GM12878 (cell line): ENCODE results near the gene LDLRAD4. TPM values are rescaled to one million over a fixed set of nuclear protein-coding genes. Genes with fewer than 3 reads are reported as not detected.

ENCODE experiments used
- ATAC-seq: fragments of 200-7000 bp; cut with Tn5 transposase; 3 replicates; pipeline ENCODE4 v1.9.1; 2020; ENCODE audit warnings: mild to moderate bottlenecking, moderate library complexity
- BruUV-seq: library from RNA; stranded (reverse); fragments of 400-500 nt; replicated peaks from 2 replicates; lab custom pipeline; 2021; lab: Mats Ljungman, UMichigan
- CTCF ChIA-PET: fragments of 300-600 bp; sonication (Branson Sonifier 250); formaldehyde crosslinking; extraction: SDS; loops from one replicate; lab custom pipeline; 2021; ENCODE audit warnings: inconsistent platforms; lab: Yijun Ruan, JAX
- POLR2A ChIA-PET: fragments of 350-600 bp; formaldehyde crosslinking; extraction: SDS; loops from one replicate; lab custom pipeline; 2021; ENCODE audit warnings: inconsistent platforms; lab: Charles Lee
- RAD21 ChIA-PET: fragments of 300-600 bp; sonication (Branson Sonifier 250); formaldehyde crosslinking; loops from one replicate; lab custom pipeline; 2023; ENCODE audit warnings: antibody characterized with exemption; ENCODE audit not compliant: unreplicated experiment; lab: Charles Lee
- SMC1A ChIA-PET: fragments of 300-600 bp; sonication (Branson Sonifier 250); formaldehyde crosslinking; loops from one replicate; lab custom pipeline; 2023; ENCODE audit not compliant: unreplicated experiment, uncharacterized antibody; lab: Charles Lee
- DNase-seq: peaks from one replicate; pipeline ENCODE4 v3.0.0-alpha.2; 2011; ENCODE audit warnings: low read depth, low spot score
- FAIRE-seq: peaks from 3 replicates; lab custom pipeline; 2011; peaks lifted over from hg19 to GRCh38; lab: Jason Lieb, UNC
- H2AFZ ChIP-seq: 2 replicates; pipeline ENCODE4 v1.6.0; 2011; ENCODE audit warnings: low read depth, low read length, control low read depth; ENCODE audit not compliant: control insufficient read depth
- H3K27ac ChIP-seq: 2 replicates; pipeline ENCODE4 v1.5.1; 2011; ENCODE audit warnings: control low read depth; ENCODE audit not compliant: control insufficient read depth, insufficient read depth
- H3K27me3 ChIP-seq, 2 experiments: replicated peaks in 1 of 2; 2 replicates each; pipeline versions ENCODE4 v1.6.0 to v1.6.1; 2011; ENCODE audit warnings: low read length in 1 of 2; ENCODE audit not compliant: control insufficient read depth in 2 of 2, insufficient read depth in 2 of 2
- H3K36me3 ChIP-seq, 2 experiments: 2 replicates each; pipeline ENCODE4 v1.5.1; 2011; ENCODE audit warnings: low read length in 1 of 2; ENCODE audit not compliant: control insufficient read depth in 2 of 2, insufficient read depth in 2 of 2
- H3K4me1 ChIP-seq: 2 replicates; pipeline ENCODE4 v1.6.1; 2011; ENCODE audit warnings: mild to moderate bottlenecking, low read length, moderate library complexity, mixed read lengths; ENCODE audit not compliant: control insufficient read depth, insufficient read depth
- H3K4me2 ChIP-seq: 2 replicates; pipeline ENCODE4 v1.6.0; 2011; ENCODE audit warnings: control low read depth; ENCODE audit not compliant: control insufficient read depth, insufficient read depth
- H3K4me3 ChIP-seq: fragments of 200-600 bp; sonication (generic); 2 replicates; pipeline ENCODE4 v1.5.1; 2016
- H3K79me2 ChIP-seq: 2 replicates; pipeline ENCODE4 v1.6.0; 2011; ENCODE audit warnings: low read length; ENCODE audit not compliant: control insufficient read depth, insufficient read depth
- H3K9ac ChIP-seq: 2 replicates; pipeline ENCODE4 v1.8.0; 2011; ENCODE audit warnings: low read length, control low read depth, mixed read lengths; ENCODE audit not compliant: control insufficient read depth, insufficient read depth
- H3K9me3 ChIP-seq: replicated peaks from 3 replicates; pipeline ENCODE4 v1.5.1; 2011; ENCODE audit warnings: mild to moderate bottlenecking, low read length; ENCODE audit not compliant: control insufficient read depth, insufficient read depth
- H4K20me1 ChIP-seq: 2 replicates; pipeline ENCODE4 v1.6.0; 2011; ENCODE audit not compliant: control insufficient read depth, insufficient read depth
- BACH1 ChIP-seq: fragments of 450-650 bp; IDR thresholded peaks from 2 replicates; pipeline ENCODE4 v1.6.1; 2017; ENCODE audit warnings: mild to moderate bottlenecking, borderline replicate concordance
- CBX5 ChIP-seq: sonication (generic); IDR thresholded peaks from 2 replicates; pipeline ENCODE4 v1.6.1; 2016; ENCODE audit warnings: low read depth, moderate library complexity, mild to moderate bottlenecking, inconsistent platforms
- E2F8 ChIP-seq: fragments of 450-650 bp; IDR thresholded peaks from 2 replicates; pipeline ENCODE4 v1.6.1; 2018; ENCODE audit warnings: mild to moderate bottlenecking, low read depth, moderate library complexity; ENCODE audit not compliant: partially characterized antibody
- EGR1 ChIP-seq, 2 experiments: IDR thresholded peaks; 1 replicate in 1 of 2; 2 replicates in 1 of 2; pipeline ENCODE4 v1.6.1; 2011 to 2012; ENCODE audit warnings: low read depth in 2 of 2, low read length in 2 of 2, borderline replicate concordance in 1 of 2, mild to moderate bottlenecking in 1 of 2, moderate library complexity in 1 of 2
- FOS ChIP-seq: IDR thresholded peaks from 3 replicates; pipeline ENCODE4 v1.6.1; 2011; ENCODE audit warnings: borderline replicate concordance; ENCODE audit not compliant: insufficient read length; ENCODE audit errors: extremely low read depth
- KLF5 ChIP-seq: fragments of 450-650 bp; IDR thresholded peaks from 2 replicates; pipeline ENCODE4 v1.6.1; 2014; ENCODE audit warnings: mild to moderate bottlenecking; ENCODE audit not compliant: partially characterized antibody
- LARP7 ChIP-seq: fragments of 450-650 bp; IDR thresholded peaks from 2 replicates; pipeline ENCODE4 v1.6.1; 2017; ENCODE audit warnings: mild to moderate bottlenecking
- PAX8 ChIP-seq: fragments of 450-650 bp; IDR thresholded peaks from 2 replicates; pipeline ENCODE4 v1.6.1; 2017; ENCODE audit warnings: mild to moderate bottlenecking, moderate library complexity
- SMARCA5 ChIP-seq: fragments of 450-650 bp; IDR thresholded peaks from 2 replicates; pipeline ENCODE4 v1.6.1; 2017; ENCODE audit warnings: mild to moderate bottlenecking
- ZNF592 ChIP-seq: fragments of 450-650 bp; IDR thresholded peaks from 2 replicates; pipeline ENCODE4 v1.6.1; 2017; ENCODE audit warnings: mild to moderate bottlenecking, moderate library complexity
- WGBS: methylation state at CpG from one replicate; pipeline ENCODE4 v1.1.6; 2016; ENCODE audit warnings: low lambda C conversion rate; ENCODE audit not compliant: insufficient replicate concordance, insufficient coverage; ENCODE audit errors: missing lambda C conversion rate; 5-methylcytosine and 5-hydroxymethylcytosine counted together
- in situ Hi-C: fragments of 300-500 bp; cut with MboI; formaldehyde crosslinking; loops from 9 replicates; pipeline ENCODE4 v1.14.3; 2018; ENCODE audit warnings: mixed read lengths
- intact Hi-C: fragments of 100-400 bp; cut with micrococcal nuclease; formaldehyde crosslinking; loops from one replicate; pipeline ENCODE4 v1.14.2; 2022; ENCODE audit not compliant: unreplicated experiment
- polyA plus RNA-seq, 11 experiments: library from polyadenylated mRNA; depleted of rRNA in 4 of 11; unstranded in 6 of 11; stranded (reverse) in 5 of 11; fragments of >200 nt; fragmentation: Nextera tagmentation in 4 of 11; fragmentation: Illumina TruSeq in 1 of 11; extraction: Ambion mirVana in 4 of 11; extraction: Trizol in 1 of 11; gene quantifications; 1 replicate in 1 of 11; 2 replicates in 10 of 11; pipeline versions ENCODE4 v1.2.1 to v1.2.3, GENCODE V29; 2011 to 2016; ENCODE audit warnings: inconsistent platforms in 2 of 11, missing spikeins in 2 of 11, low read depth in 1 of 11
- total RNA-seq, 4 experiments: library from RNA; depleted of rRNA in 3 of 4; stranded (reverse); fragments of >200 nt in 3 of 4; fragmentation: Illumina TruSeq in 1 of 4; extraction: Trizol in 1 of 4; gene quantifications; 2 replicates each; pipeline versions ENCODE4 v1.2.1 to v1.2.3, GENCODE V29; 2013 to 2021

LDLRAD4 gene
- total and polyA plus RNA-seq, 10 of the 15 experiments (the other 5 are each of a cell fraction or from before 2014, with no cell fraction given), result 2.7 to 16.8 (median 11.2) TPM

GRCh38 chr18:13256444-13257305 is 38.1 kb downstream of the LDLRAD4 start:
- Histone ChIP-seq H3K27ac (no peak overlapping the region), H3K4me1 (no peaks in the 10 kb centered on the region), H3K9me3 (no peaks in the 10 kb centered on the region), H3K79me2 (no peaks in the 10 kb centered on the region), H4K20me1 (no peaks in the 10 kb centered on the region), H3K4me2 (no peak overlapping the region), H2AFZ (no peak overlapping the region), H3K27me3 (peaks cover 0 to 4% of the 10 kb centered on the region in 2 experiments; a peak in 2 of 4 replicates), H3K36me3 (no peaks in the 10 kb centered on the region), H3K4me3 (no peak overlapping the region), H3K9ac (no peak overlapping the region)
- BruUV-seq, result no TSS peak
- intact Hi-C loops, result no loop called here
- CTCF ChIA-PET, result no interaction called here
- no peak for FAIRE-seq
- no peak for ATAC-seq
- WGBS, result 33% methylated on average over 18 of the region's 18 CpGs
- RAD21 ChIA-PET, result no interaction called here
- POLR2A ChIA-PET, result no interaction called here
- no peak for TF ChIP-seq PAX8
- TF ChIP-seq EGR1 (IDR thresholded peaks at IDR 0.05; ENCODE audit: borderline replicate concordance in 1 of 2, low read depth in 2 of 2, low read length in 2 of 2), result no peak
- TF ChIP-seq FOS, result no peak
- TF ChIP-seq LARP7, result no peak
- TF ChIP-seq SMARCA5, result no peak
- TF ChIP-seq E2F8, result no peak
- no peak for TF ChIP-seq CBX5
- no peak for TF ChIP-seq KLF5
- TF ChIP-seq ZNF592, result no peak
- no peak for TF ChIP-seq BACH1
- SMC1A ChIA-PET, result no interaction called here
- in situ Hi-C loops, result no loop called here
- no peak for DNase-seq
